ENCODE results near the gene SLC35G3. TPM values are rescaled to one million over a fixed set of nuclear protein-coding genes. Genes with fewer than 3 reads are reported as not detected.
A peak's percentile ranks its signal among the peaks of the same experiment; 100 is the strongest.
"Not testable (repeated sequence)": the region's sequence is repeated elsewhere in the genome, so short reads cannot be mapped to it uniquely, and the experiment has no call there.

Gene SLC35G3
- total RNA-seq, result not detected in 2 replicates
- polyA plus RNA-seq, result not detected in 2 replicates

DNA sequence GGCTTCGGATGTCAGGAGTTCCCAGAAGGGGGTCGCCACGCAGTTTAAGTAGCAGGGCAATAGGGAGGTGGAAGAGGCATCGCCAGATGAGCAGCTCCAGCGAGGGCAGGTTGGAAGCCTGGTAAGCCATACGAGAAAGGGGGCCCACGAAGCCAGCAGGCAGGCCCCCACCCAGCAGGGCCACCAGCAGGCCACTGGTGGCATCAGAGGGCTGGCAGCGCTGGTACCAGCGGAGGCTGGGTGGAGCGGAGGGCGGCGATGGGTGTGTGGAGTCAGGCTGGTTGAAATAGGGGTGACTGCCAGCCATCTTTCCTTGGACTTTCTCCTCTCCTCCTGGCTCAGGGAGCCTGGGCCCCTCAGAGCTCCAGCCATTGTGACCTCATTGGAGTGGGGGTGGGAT is at the start of gene SLC35G3:
SLC35G3 (minus strand) TSS at position 393 of the 400 bp plus-strand sequence; CDS start at position 307, 86 bp downstream.
- H3K9me2 ChIP-seq (replicated peaks; ENCODE audit: insufficient read depth); DNase-seq (ENCODE audit: low spot score); H3K9me3 ChIP-seq (ENCODE audit: low read depth); H3K36me3 ChIP-seq (replicated peaks; ENCODE audit: insufficient read depth, low read depth); H3K4me2 ChIP-seq; H2AFZ ChIP-seq; H3K4me3 ChIP-seq; H4K20me1 ChIP-seq (ENCODE audit: insufficient read depth, poor library complexity, severe bottlenecking); H3K27ac ChIP-seq; H3K27me3 ChIP-seq; H3K4me1 ChIP-seq (ENCODE audit: insufficient read depth); H3K79me2 ChIP-seq: not testable (repeated sequence)
- WGBS (ENCODE audit: low lambda C conversion rate, missing lambda C conversion rate), result 91% methylated on average over 12 of the region's 12 CpGs

- no peaks in the 10 kb centered on the region for H3K9me2 ChIP-seq (replicated peaks; ENCODE audit: insufficient read depth)
- no peaks in the 10 kb centered on the region for H3K9me3 ChIP-seq (ENCODE audit: low read depth)
- peaks cover 18% of the 10 kb centered on the region for H3K79me2 ChIP-seq
- H3K4me2 ChIP-seq, result peak overlapping the region; percentile 81
- no peaks in the 10 kb centered on the region for H3K27me3 ChIP-seq
- 12% methylated on average over 14 of the region's 14 CpGs for WGBS (ENCODE audit: low lambda C conversion rate, missing lambda C conversion rate)
- DNase-seq (ENCODE audit: low spot score), result peak; percentile 44
- TF ChIP-seq EZH2 (IDR thresholded peaks at IDR 0.05; ENCODE audit: borderline replicate concordance), result no peak
- no peak for TF ChIP-seq EZH2phosphoT487 (IDR thresholded peaks at IDR 0.05; ENCODE audit: low read depth, severe bottlenecking, unreplicated experiment)
- no peak for TF ChIP-seq CTCF (IDR thresholded peaks at IDR 0.05; ENCODE audit: poor library complexity)
- H4K20me1 ChIP-seq (ENCODE audit: insufficient read depth, poor library complexity, severe bottlenecking), result no peaks in the 10 kb centered on the region
- H2AFZ ChIP-seq, result peak overlapping the region; percentile 87
- H3K36me3 ChIP-seq (replicated peaks; ENCODE audit: insufficient read depth, low read depth), result no peaks in the 10 kb centered on the region
- peaks cover 7% of the 10 kb centered on the region for H3K4me1 ChIP-seq (ENCODE audit: insufficient read depth)
- peak overlapping the region; percentile 73 for H3K4me3 ChIP-seq
- H3K27ac ChIP-seq, result peak overlapping the region; percentile 93
These were observed 49.6 kb upstream of the SLC35G3 start for GRCh38 chr17:35243561-35244340.

- no peaks in the 10 kb centered on the region for H3K9me2 ChIP-seq (replicated peaks; ENCODE audit: insufficient read depth)
- H2AFZ ChIP-seq, result peak within 1 kb of the TSS; percentile 87
- WGBS (ENCODE audit: low lambda C conversion rate, missing lambda C conversion rate), result under 1% methylated on average over 44 of the region's 44 CpGs
- no peaks in the 10 kb centered on the region for H3K27me3 ChIP-seq
- H3K79me2 ChIP-seq, result peaks cover 18% of the 10 kb centered on the region
- TF ChIP-seq EZH2 (IDR thresholded peaks at IDR 0.05; ENCODE audit: borderline replicate concordance), result no peak
- TF ChIP-seq EZH2phosphoT487 (IDR thresholded peaks at IDR 0.05; ENCODE audit: low read depth, severe bottlenecking, unreplicated experiment), result no peak
- peak; percentile 2 for TF ChIP-seq CTCF (IDR thresholded peaks at IDR 0.05; ENCODE audit: poor library complexity)
- H4K20me1 ChIP-seq (ENCODE audit: insufficient read depth, poor library complexity, severe bottlenecking), result no peaks in the 10 kb centered on the region
- peak; percentile 93 for DNase-seq (ENCODE audit: low spot score)
- no peaks in the 10 kb centered on the region for H3K9me3 ChIP-seq (ENCODE audit: low read depth)
- peak within 1 kb of the TSS; percentile 93 for H3K27ac ChIP-seq
- H3K4me3 ChIP-seq, result peak within 1 kb of the TSS; percentile 73
- H3K4me1 ChIP-seq (ENCODE audit: insufficient read depth), result peaks cover 7% of the 10 kb centered on the region
- H3K36me3 ChIP-seq (replicated peaks; ENCODE audit: insufficient read depth, low read depth), result no peaks in the 10 kb centered on the region
- H3K4me2 ChIP-seq, result peak within 1 kb of the TSS; percentile 81
These were observed 48.8 kb upstream of the SLC35G3 start, which contains the start of gene SLFN5 for GRCh38 chr17:35242805-35243560. Gene SLFN5, plus strand, starts transcription at chr17:35243072. Its CDS starts 15,619 bp downstream, at chr17:35258691.

All from hepatocyte (in vitro differentiated cells).